ENCODE measurements around the gene APAF1. TPM values are rescaled to one million over a fixed set of nuclear protein-coding genes. Genes with fewer than 3 reads are reported as not detected.

The APAF1 gene
- total and polyA plus RNA-seq, 8 donors, result 2.7 to 14.0 (median 5.7) TPM

DNA sequence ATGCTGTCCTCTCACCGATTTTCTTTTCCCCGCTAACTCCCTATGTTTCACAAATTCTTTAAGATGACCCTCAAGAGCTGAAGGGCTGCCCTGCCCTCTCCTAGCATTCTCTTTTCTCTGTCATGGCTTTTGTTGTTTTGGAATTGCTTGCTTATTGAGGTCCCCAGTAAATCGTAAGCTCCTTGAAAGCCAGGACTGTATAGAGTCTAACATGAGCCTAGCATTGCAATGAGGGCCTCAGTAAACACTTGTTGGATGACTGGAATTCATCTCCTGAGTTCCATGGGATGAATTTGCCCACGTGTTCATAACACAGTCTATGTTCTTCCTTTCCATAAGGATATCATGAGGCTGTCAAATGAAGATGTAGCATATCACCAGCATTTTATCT, 92.2 kb downstream of the APAF1 start:
- intact Hi-C loops (cut with DNase I), result no loop called here
- H3K36me3 ChIP-seq, result peaks cover 0 to 4% (median 0%) of the 10 kb centered on the region in 3 donors
- no peak overlapping the region for H3K27ac ChIP-seq
- no peak overlapping the region for H3K4me3 ChIP-seq
- ATAC-seq (peak in 1 of 4 donors; percentile 12), DNase-seq (no peak), FAIRE-seq (no peak)
- H3K4me1 ChIP-seq, result peaks cover 0 to 6% (median 5%) of the 10 kb centered on the region in 3 donors
- no peaks in the 10 kb centered on the region for H3K27me3 ChIP-seq
- WGBS, 2 donors, result 58 to 63% methylated on average over 4 of the region's 4 CpGs
- TF ChIP-seq, protein P1, sequence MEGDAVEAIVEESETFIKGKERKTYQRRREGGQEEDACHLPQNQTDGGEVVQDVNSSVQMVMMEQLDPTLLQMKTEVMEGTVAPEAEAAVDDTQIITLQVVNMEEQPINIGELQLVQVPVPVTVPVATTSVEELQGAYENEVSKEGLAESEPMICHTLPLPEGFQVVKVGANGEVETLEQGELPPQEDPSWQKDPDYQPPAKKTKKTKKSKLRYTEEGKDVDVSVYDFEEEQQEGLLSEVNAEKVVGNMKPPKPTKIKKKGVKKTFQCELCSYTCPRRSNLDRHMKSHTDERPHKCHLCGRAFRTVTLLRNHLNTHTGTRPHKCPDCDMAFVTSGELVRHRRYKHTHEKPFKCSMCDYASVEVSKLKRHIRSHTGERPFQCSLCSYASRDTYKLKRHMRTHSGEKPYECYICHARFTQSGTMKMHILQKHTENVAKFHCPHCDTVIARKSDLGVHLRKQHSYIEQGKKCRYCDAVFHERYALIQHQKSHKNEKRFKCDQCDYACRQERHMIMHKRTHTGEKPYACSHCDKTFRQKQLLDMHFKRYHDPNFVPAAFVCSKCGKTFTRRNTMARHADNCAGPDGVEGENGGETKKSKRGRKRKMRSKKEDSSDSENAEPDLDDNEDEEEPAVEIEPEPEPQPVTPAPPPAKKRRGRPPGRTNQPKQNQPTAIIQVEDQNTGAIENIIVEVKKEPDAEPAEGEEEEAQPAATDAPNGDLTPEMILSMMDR (IDR thresholded peaks at IDR 0.05), result no peak
- H3K9me3 ChIP-seq, result no peaks in the 10 kb centered on the region

DNA sequence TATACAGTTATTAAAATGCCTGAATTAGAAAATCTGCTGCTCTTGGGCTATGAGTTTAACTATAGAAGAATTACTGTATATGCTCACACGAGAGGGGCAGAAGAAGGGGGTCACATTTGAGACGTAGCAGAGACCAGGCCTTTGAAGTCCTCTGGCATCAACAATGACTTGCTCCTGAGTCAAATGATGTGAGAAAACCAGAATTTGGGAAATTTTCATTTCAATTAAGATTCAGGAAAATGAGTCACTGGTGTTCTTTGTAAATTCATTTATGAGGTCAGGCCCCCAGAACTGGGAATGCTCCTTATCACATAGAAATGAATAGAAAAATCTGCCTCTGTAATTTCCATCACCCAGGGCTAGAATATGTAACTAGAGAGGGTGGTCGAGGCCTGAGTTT, 92.9 kb downstream of the APAF1 start:
- no peak for FAIRE-seq
- Histone ChIP-seq H3K27ac (no peak overlapping the region), H3K36me3 (peaks cover 0 to 4% (median 0%) of the 10 kb centered on the region in 3 donors), H3K4me3 (no peak overlapping the region), H3K4me1 (peaks cover 0 to 6% (median 5%) of the 10 kb centered on the region in 3 donors), H3K9me3 (no peaks in the 10 kb centered on the region), H3K27me3 (no peaks in the 10 kb centered on the region)
- intact Hi-C loops (cut with DNase I), result no loop called here
- no peak for DNase-seq
- 74 to 83% methylated on average over 3 of the region's 3 CpGs for WGBS, 2 donors
- TF ChIP-seq, protein P1 (IDR thresholded peaks at IDR 0.05), result no peak
- no peak for ATAC-seq

DNA sequence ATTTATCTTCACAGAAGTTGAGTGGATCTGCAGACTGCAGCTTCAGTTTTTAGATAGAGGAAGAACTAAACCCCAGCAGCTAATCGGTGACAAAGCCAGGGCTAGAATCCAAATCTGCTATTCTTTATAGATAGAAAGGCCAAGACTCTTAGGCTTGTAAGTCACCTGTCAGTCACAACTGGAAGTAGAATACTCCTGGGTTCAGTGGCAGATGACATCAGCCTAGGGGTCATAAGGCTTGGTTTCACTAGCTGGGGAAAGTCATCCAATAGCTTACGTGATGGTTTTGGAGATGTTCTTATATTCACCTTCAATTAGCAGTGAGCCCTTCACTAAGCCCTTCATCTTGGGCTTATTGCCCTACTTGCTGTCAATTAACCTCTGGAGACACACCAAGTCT, 93.4 kb downstream of the APAF1 start:
- Histone ChIP-seq H3K4me1 (peaks cover 0 to 6% (median 5%) of the 10 kb centered on the region in 3 donors), H3K36me3 (peaks cover 0 to 2% (median 0%) of the 10 kb centered on the region in 3 donors), H3K4me3 (no peak overlapping the region), H3K27ac (no peak overlapping the region), H3K9me3 (no peaks in the 10 kb centered on the region), H3K27me3 (no peaks in the 10 kb centered on the region)
- WGBS, 2 donors, result 69 to 86% methylated on average over 2 of the region's 2 CpGs
- FAIRE-seq, result no peak
- DNase-seq, result no peak
- intact Hi-C loops (cut with DNase I), result no loop called here
- ATAC-seq, result no peak
- TF ChIP-seq, protein P1 (IDR thresholded peaks at IDR 0.05), result no peak

DNA sequence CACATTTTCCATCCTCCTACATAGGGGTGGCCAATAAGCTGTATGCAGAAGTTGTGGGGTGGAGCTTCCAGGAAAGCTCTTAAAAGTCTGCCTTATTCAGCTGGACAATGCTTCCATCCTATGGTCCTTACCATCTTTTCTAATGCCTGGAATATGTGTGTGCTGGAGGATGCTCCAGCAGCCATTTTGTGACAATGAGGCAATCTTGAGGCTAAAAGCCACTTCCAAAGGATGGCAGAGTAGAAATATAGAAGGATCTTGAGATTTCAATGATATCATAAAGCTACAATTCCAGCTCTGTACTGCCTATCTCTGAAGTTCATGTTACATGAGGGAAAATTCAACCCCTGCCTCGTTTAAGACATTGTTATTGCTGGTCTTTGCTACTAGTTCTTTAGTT, 95.7 kb downstream of the APAF1 start:
- no peak for FAIRE-seq

DNA sequence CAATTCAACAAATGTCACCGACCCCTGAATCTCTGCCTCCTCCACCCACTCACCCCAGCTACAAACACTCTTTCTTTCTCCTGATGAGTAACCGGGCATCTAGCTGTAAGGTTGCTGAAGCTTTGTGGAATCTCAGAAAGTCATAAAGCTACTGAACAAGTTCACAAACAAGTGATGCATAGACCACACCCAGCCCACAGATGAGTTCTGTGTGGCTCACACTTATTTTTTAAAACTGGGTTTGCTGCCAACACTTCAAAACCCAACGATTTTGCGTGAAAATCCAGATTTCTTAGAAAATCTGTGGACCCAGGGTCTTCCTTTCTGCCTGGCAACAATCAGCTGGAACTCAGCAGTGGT, 96.1 kb downstream of the APAF1 start:
- no peak overlapping the region for H3K27ac ChIP-seq
- DNase-seq (no peak), ATAC-seq (no peak), FAIRE-seq (no peak)
- H3K27me3 ChIP-seq, result no peaks in the 10 kb centered on the region
- H3K36me3 ChIP-seq, result no peaks in the 10 kb centered on the region
- H3K4me3 ChIP-seq, result no peak overlapping the region
- TF ChIP-seq, protein P1 (IDR thresholded peaks at IDR 0.05), result no peak
- H3K4me1 ChIP-seq, result peaks cover 0 to 6% (median 5%) of the 10 kb centered on the region in 3 donors
- intact Hi-C loops (cut with DNase I), result no loop called here
- WGBS, 2 donors, result 86 to 91% methylated on average over 4 of the region's 4 CpGs
- H3K9me3 ChIP-seq, result no peaks in the 10 kb centered on the region

More for the DNA sequence above, 95.7 kb downstream of the APAF1 start:
- ATAC-seq (no peak), DNase-seq (no peak)
- H3K36me3 ChIP-seq, result no peaks in the 10 kb centered on the region
- no peak overlapping the region for H3K27ac ChIP-seq
- intact Hi-C loops (cut with DNase I), result no loop called here
- TF ChIP-seq, protein P1 (IDR thresholded peaks at IDR 0.05), result no peak
- 64% methylated on average over 1 of the region's 1 CpG for WGBS, 2 donors
- H3K4me1 ChIP-seq, result peaks cover 0 to 6% (median 5%) of the 10 kb centered on the region in 3 donors
- H3K9me3 ChIP-seq, result no peaks in the 10 kb centered on the region
- H3K27me3 ChIP-seq, result no peaks in the 10 kb centered on the region
- no peak overlapping the region for H3K4me3 ChIP-seq
